Activated T-cell treated with anti-CD3 and anti-CD28 coated beads, Interleukin-2, amount 50 U/mL, for 72 hours (primary cell): ENCODE results near the gene NPBWR2. TPM values are rescaled to one million over a fixed set of nuclear protein-coding genes. Genes with fewer than 3 reads are reported as not detected.
"Not testable (repeated sequence)": the region's sequence is repeated elsewhere in the genome, so short reads cannot be mapped to it uniquely, and the experiment has no call there.

Experiments
- ATAC-seq, 2 donors: fragments of 150-1000 bp; cut with Tn5 transposase; replicated peaks in 1 of 2; 2 replicates each; pipeline ENCODE4 v1.10.0; 2021; ENCODE audit warnings: moderate library complexity in 2 of 2, mild to moderate bottlenecking in 1 of 2
- DNase-seq, 2 donors: peaks; one replicate each; pipeline ENCODE4 v3.0.0; 2021 to 2022; ENCODE audit warnings: mixed read lengths in 1 of 2
- H3K27ac Mint-ChIP-seq: one replicate; pipeline ENCODE4 v1.8.0; 2022; ENCODE audit warnings: mild to moderate bottlenecking, moderate library complexity, mixed read lengths
- H3K27me3 Mint-ChIP-seq: one replicate; pipeline ENCODE4 v1.8.0; 2022; ENCODE audit warnings: low read depth, mixed read lengths
- H3K36me3 Mint-ChIP-seq, 2 donors: one replicate each; pipeline ENCODE4 v1.8.0; 2022; ENCODE audit warnings: mixed read lengths in 2 of 2, mild to moderate bottlenecking in 1 of 2; ENCODE audit not compliant: insufficient read depth in 2 of 2
- H3K4me1 Mint-ChIP-seq: one replicate; pipeline ENCODE4 v1.8.0; 2022; ENCODE audit warnings: low read depth, mixed read lengths
- H3K4me3 Mint-ChIP-seq, 2 donors: one replicate each; pipeline ENCODE4 v1.8.0; 2022; ENCODE audit warnings: mild to moderate bottlenecking in 2 of 2, mixed read lengths in 2 of 2, moderate library complexity in 2 of 2
- H3K9me3 Mint-ChIP-seq, 2 donors: one replicate each; pipeline ENCODE4 v1.8.0; 2022; ENCODE audit warnings: mixed read lengths in 2 of 2
- total RNA-seq, 2 donors: library from RNA; stranded (reverse); gene quantifications; one replicate each; pipeline ENCODE4 v1.2.3, GENCODE V29; 2022

The NPBWR2 gene
- total RNA-seq, 2 donors from 2014 or later, result not detected

GRCh38 chr20:64138276-64138815 is 31.0 kb upstream of the NPBWR2 start:
- Mint-ChIP-seq H3K27me3 (peaks cover 15% of the 10 kb centered on the region), H3K27ac (no peak overlapping the region), H3K36me3 (no peaks in the 10 kb centered on the region), H3K4me3 (no peak overlapping the region), H3K9me3 (no peaks in the 10 kb centered on the region), H3K4me1 (no peaks in the 10 kb centered on the region)
- no peak for ATAC-seq
- DNase-seq, result no peak

- no peaks in the 10 kb centered on the region for H3K36me3 Mint-ChIP-seq
- no peaks in the 10 kb centered on the region for H3K4me1 Mint-ChIP-seq
- no peak overlapping the region for H3K4me3 Mint-ChIP-seq
- peaks cover 7% of the 10 kb centered on the region for H3K27me3 Mint-ChIP-seq
- H3K9me3 Mint-ChIP-seq, result no peaks in the 10 kb centered on the region
- H3K27ac Mint-ChIP-seq, result no peak overlapping the region
- DNase-seq, result no peak
- no peak for ATAC-seq
Measured at GRCh38 chr20:64137598-64138031, 30.2 kb upstream of the NPBWR2 start.

- no peak for ATAC-seq
- no peaks in the 10 kb centered on the region for H3K9me3 Mint-ChIP-seq
- no peak for DNase-seq
- no peaks in the 10 kb centered on the region for H3K36me3 Mint-ChIP-seq
- H3K27me3 Mint-ChIP-seq, result no peaks in the 10 kb centered on the region
- H3K27ac Mint-ChIP-seq, result no peak overlapping the region
- no peaks in the 10 kb centered on the region for H3K4me1 Mint-ChIP-seq
- H3K4me3 Mint-ChIP-seq, result no peak overlapping the region
Measured at GRCh38 chr20:64136004-64136710, 28.8 kb upstream of the NPBWR2 start.

GRCh38 chr20:64134744-64135143 is 27.4 kb upstream of the NPBWR2 start:
- H3K27ac Mint-ChIP-seq, DNase-seq, H3K9me3 Mint-ChIP-seq, H3K4me1 Mint-ChIP-seq, H3K27me3 Mint-ChIP-seq, ATAC-seq, H3K36me3 Mint-ChIP-seq, H3K4me3 Mint-ChIP-seq: not testable (repeated sequence)

- Mint-ChIP-seq H3K27ac (no peak overlapping the region), H3K4me3 (no peak overlapping the region), H3K36me3 (no peaks in the 10 kb centered on the region), H3K9me3 (no peaks in the 10 kb centered on the region), H3K4me1 (no peaks in the 10 kb centered on the region), H3K27me3 (peaks cover 7% of the 10 kb centered on the region)
- no peak for DNase-seq
- no peak for ATAC-seq
Measured at GRCh38 chr20:64133951-64134407, 26.6 kb upstream of the NPBWR2 start.

- no peak for DNase-seq
- ATAC-seq, result peak in 1 of 2 donors; percentile 30
- no peaks in the 10 kb centered on the region for H3K9me3 Mint-ChIP-seq
- peaks cover 16% of the 10 kb centered on the region for H3K27me3 Mint-ChIP-seq
- no peak overlapping the region for H3K27ac Mint-ChIP-seq
- no peak overlapping the region for H3K4me3 Mint-ChIP-seq
- H3K36me3 Mint-ChIP-seq, result no peaks in the 10 kb centered on the region
- H3K4me1 Mint-ChIP-seq, result no peaks in the 10 kb centered on the region
Measured at GRCh38 chr20:64131406-64131805, 24.0 kb upstream of the NPBWR2 start.

GRCh38 chr20:64130876-64131275 is 23.5 kb upstream of the NPBWR2 start:
- Mint-ChIP-seq H3K9me3 (no peaks in the 10 kb centered on the region), H3K27me3 (peaks cover 16% of the 10 kb centered on the region), H3K4me1 (no peaks in the 10 kb centered on the region), H3K27ac (no peak overlapping the region), H3K36me3 (no peaks in the 10 kb centered on the region), H3K4me3 (no peak overlapping the region)
- DNase-seq (no peak), ATAC-seq (no peak)

- peaks cover 16% of the 10 kb centered on the region for H3K27me3 Mint-ChIP-seq
- H3K36me3 Mint-ChIP-seq, result no peaks in the 10 kb centered on the region
- ATAC-seq (no peak), DNase-seq (no peak)
- no peak overlapping the region for H3K4me3 Mint-ChIP-seq
- no peak overlapping the region for H3K27ac Mint-ChIP-seq
- no peaks in the 10 kb centered on the region for H3K9me3 Mint-ChIP-seq
- H3K4me1 Mint-ChIP-seq, result no peaks in the 10 kb centered on the region
Measured at GRCh38 chr20:64130271-64130670, 22.9 kb upstream of the NPBWR2 start.

- ATAC-seq (no peak), DNase-seq (no peak)
- no peaks in the 10 kb centered on the region for H3K36me3 Mint-ChIP-seq
- no peaks in the 10 kb centered on the region for H3K4me1 Mint-ChIP-seq
- H3K27ac Mint-ChIP-seq, result no peak overlapping the region
- H3K4me3 Mint-ChIP-seq, result no peak overlapping the region
- no peaks in the 10 kb centered on the region for H3K9me3 Mint-ChIP-seq
- H3K27me3 Mint-ChIP-seq, result peaks cover 16% of the 10 kb centered on the region
Measured at GRCh38 chr20:64129146-64129782, 21.9 kb upstream of the NPBWR2 start.

GRCh38 chr20:64123517-64123916 is 16.2 kb upstream of the NPBWR2 start:
- not testable (repeated sequence) for H3K27me3 Mint-ChIP-seq, H3K36me3 Mint-ChIP-seq, H3K4me3 Mint-ChIP-seq, H3K4me1 Mint-ChIP-seq, ATAC-seq, DNase-seq, H3K27ac Mint-ChIP-seq, H3K9me3 Mint-ChIP-seq

GRCh38 chr20:64122927-64123326 is 15.6 kb upstream of the NPBWR2 start:
- H3K4me3 Mint-ChIP-seq, H3K27ac Mint-ChIP-seq, H3K9me3 Mint-ChIP-seq, H3K4me1 Mint-ChIP-seq, H3K36me3 Mint-ChIP-seq, DNase-seq, ATAC-seq, H3K27me3 Mint-ChIP-seq: not testable (repeated sequence)

- ATAC-seq (no peak), DNase-seq (no peak)
- no peaks in the 10 kb centered on the region for H3K27me3 Mint-ChIP-seq
- no peak overlapping the region for H3K4me3 Mint-ChIP-seq
- peaks cover 9% of the 10 kb centered on the region for H3K4me1 Mint-ChIP-seq
- no peaks in the 10 kb centered on the region for H3K9me3 Mint-ChIP-seq
- no peak overlapping the region for H3K27ac Mint-ChIP-seq
- H3K36me3 Mint-ChIP-seq, result no peaks in the 10 kb centered on the region
Measured at GRCh38 chr20:64121586-64121985, 14.2 kb upstream of the NPBWR2 start.

GRCh38 chr20:64119681-64120341 is 12.4 kb upstream of the NPBWR2 start:
- DNase-seq, result no peak
- H3K4me1 Mint-ChIP-seq, result peaks cover 9% of the 10 kb centered on the region
- peak overlapping the region; percentile 63 to 72 for H3K4me3 Mint-ChIP-seq
- no peaks in the 10 kb centered on the region for H3K27me3 Mint-ChIP-seq
- peak in 1 of 2 donors; percentile 35 for ATAC-seq
- H3K36me3 Mint-ChIP-seq, result no peaks in the 10 kb centered on the region
- H3K27ac Mint-ChIP-seq, result no peak overlapping the region
- H3K9me3 Mint-ChIP-seq, result no peaks in the 10 kb centered on the region
